HG03175 (cell line): ENCODE measurements around the gene MRPL14.
"Not testable (repeated sequence)": the region's sequence is repeated elsewhere in the genome, so short reads cannot be mapped to it uniquely, and the experiment has no call there.

Experiments
- ATAC-seq: cut with Tn5 transposase; IDR thresholded peaks from one replicate; pipeline ENCODE4 v1.9.1; 2021; ENCODE audit warnings: mild to moderate bottlenecking, moderate library complexity; ENCODE audit not compliant: unreplicated experiment

MRPL14 gene

GRCh38 chr6:44150317-44150917 is 23.2 kb upstream of the MRPL14 start:
- no peak for ATAC-seq

GRCh38 chr6:44149369-44150012 is 22.2 kb upstream of the MRPL14 start:
- no peak for ATAC-seq

- no peak for ATAC-seq
Observed at GRCh38 chr6:44148306-44148705, 21.1 kb upstream of the MRPL14 start.

GRCh38 chr6:44147256-44147655 is 20.0 kb upstream of the MRPL14 start:
- ATAC-seq, result no peak

GRCh38 chr6:44146685-44147084 is 19.4 kb upstream of the MRPL14 start:
- ATAC-seq, result no peak

GRCh38 chr6:44145839-44146238 is 18.6 kb upstream of the MRPL14 start:
- no peak for ATAC-seq

- not testable (repeated sequence) for ATAC-seq
Observed at GRCh38 chr6:44144536-44144935, 17.3 kb upstream of the MRPL14 start.

- ATAC-seq, result no peak
Observed at GRCh38 chr6:44143731-44144130, 16.5 kb upstream of the MRPL14 start.

GRCh38 chr6:44142835-44143234 is 15.6 kb upstream of the MRPL14 start:
- no peak for ATAC-seq

GRCh38 chr6:44139351-44139743 is 12.1 kb upstream of the MRPL14 start:
- ATAC-seq, result no peak

GRCh38 chr6:44138717-44139350 is 11.6 kb upstream of the MRPL14 start:
- no peak for ATAC-seq

GRCh38 chr6:44135875-44136274 is 8.6 kb upstream of the MRPL14 start:
- no peak for ATAC-seq

GRCh38 chr6:44135173-44135758 is 8.0 kb upstream of the MRPL14 start:
- ATAC-seq, result no peak

GRCh38 chr6:44133981-44134711 is 6.9 kb upstream of the MRPL14 start:
- no peak for ATAC-seq

GRCh38 chr6:44133003-44133931 is 6.0 kb upstream of the MRPL14 start:
- ATAC-seq, result no peak

GRCh38 chr6:44132476-44132875 is 5.2 kb upstream of the MRPL14 start:
- no peak for ATAC-seq

GRCh38 chr6:44131892-44132291 is 4.6 kb upstream of the MRPL14 start:
- no peak for ATAC-seq

- ATAC-seq, result no peak
Observed at GRCh38 chr6:44129841-44130322, 2.6 kb upstream of the MRPL14 start.

- peak; percentile 39 for ATAC-seq
Observed at GRCh38 chr6:44128020-44128917, 1.0 kb upstream of the MRPL14 start.
